Panc1 (cell line): ENCODE measurements around the gene UMOD. TPM values are rescaled to one million over a fixed set of nuclear protein-coding genes. Genes with fewer than 3 reads are reported as not detected.
"Not testable (repeated sequence)": the region's sequence is repeated elsewhere in the genome, so short reads cannot be mapped to it uniquely, and the experiment has no call there.

ENCODE experiments used
- ATAC-seq: fragments of 200-7000 bp; cut with Tn5 transposase; 2 replicates; pipeline ENCODE4 v1.9.1; 2020; ENCODE audit warnings: mild to moderate bottlenecking, moderate library complexity
- BruUV-seq: library from RNA; stranded (reverse); fragments of 400-500 nt; replicated peaks from 2 replicates; lab custom pipeline; 2021; lab: Mats Ljungman, UMichigan
- CTCF ChIA-PET: fragments of 300-600 bp; sonication (Branson Sonifier 250); formaldehyde crosslinking; loops from one replicate; lab custom pipeline; 2022; ENCODE audit warnings: antibody characterized with exemption; lab: Charles Lee
- POLR2A ChIA-PET: fragments of 300-600 bp; sonication (Branson Sonifier 250); formaldehyde crosslinking; loops from one replicate; lab custom pipeline; 2022; ENCODE audit warnings: antibody characterized with exemption; lab: Charles Lee
- DNase-seq: peaks from one replicate; pipeline ENCODE4 v3.0.0-alpha.2; 2010; ENCODE audit warnings: low read depth, low spot score
- H3K27ac ChIP-seq: 2 replicates; pipeline ENCODE4 v1.5.1; 2011; ENCODE audit warnings: mild to moderate bottlenecking, low read length, inconsistent platforms
- H3K27me3 ChIP-seq: fragments of 200-500 bp; sonication (Bioruptor generic); 2 replicates; pipeline ENCODE4 v1.6.0; 2014; ENCODE audit warnings: low read length, inconsistent platforms; ENCODE audit not compliant: control insufficient read depth, insufficient read depth
- H3K36me3 ChIP-seq: fragments of 200-500 bp; sonication (Bioruptor generic); 2 replicates; pipeline ENCODE4 v1.5.1; 2014; ENCODE audit warnings: inconsistent platforms, mild to moderate bottlenecking, low read length, moderate library complexity; ENCODE audit not compliant: control insufficient read depth, insufficient read depth
- H3K4me1 ChIP-seq: 2 replicates; pipeline ENCODE4 v1.5.1; 2011; ENCODE audit warnings: inconsistent platforms, mild to moderate bottlenecking, low read length, moderate library complexity; ENCODE audit not compliant: control insufficient read depth, insufficient read depth
- H3K4me3 ChIP-seq, 2 experiments: 2 replicates each; pipeline ENCODE4 v1.5.1; 2011 to 2012; ENCODE audit warnings: low read depth in 2 of 2, low read length in 2 of 2, mild to moderate bottlenecking in 2 of 2, inconsistent platforms in 1 of 2, moderate library complexity in 1 of 2
- H3K9me3 ChIP-seq: fragments of 200-500 bp; sonication (Bioruptor generic); 2 replicates; pipeline ENCODE4 v1.5.1; 2014; ENCODE audit warnings: low read depth, mild to moderate bottlenecking, inconsistent platforms, low read length, moderate library complexity; ENCODE audit not compliant: control insufficient read depth, insufficient read depth
- POLR2AphosphoS5 ChIP-seq: IDR thresholded peaks from 2 replicates; pipeline ENCODE4 v1.6.1; 2012; ENCODE audit warnings: mild to moderate bottlenecking, low read depth, low read length, moderate library complexity
- SIN3A ChIP-seq: IDR thresholded peaks from 2 replicates; pipeline ENCODE4 v1.6.1; 2012; ENCODE audit warnings: low read depth, mild to moderate bottlenecking, low read length, moderate library complexity, borderline replicate concordance; ENCODE audit not compliant: insufficient read depth
- TCF7L2 ChIP-seq: IDR thresholded peaks from 2 replicates; pipeline ENCODE4 v1.6.1; 2011; ENCODE audit warnings: mild to moderate bottlenecking, low read depth, low read length, inconsistent platforms
- in situ Hi-C: cut with HindIII; loops from 2 replicates; pipeline ENCODE4 v1.10.0; 2016; ENCODE audit warnings: low sequenced_read_pairs, low pct_unique_long_range_greater_than_20kb
- intact Hi-C: fragments of 100-400 bp; cut with micrococcal nuclease; formaldehyde crosslinking; loops from one replicate; pipeline ENCODE4 v1.10.0; 2022; ENCODE audit not compliant: unreplicated experiment
- total RNA-seq: library from RNA; stranded (reverse); gene quantifications from one replicate; pipeline ENCODE4 v1.2.1, GENCODE V29; 2021; ENCODE audit not compliant: unreplicated experiment
- TF ChIP-seq, protein P1 (sequence below), 2 experiments: IDR thresholded peaks; 2 replicates each; pipeline ENCODE4 v1.6.1; 2011 to 2012; ENCODE audit warnings: low read depth in 2 of 2, control low read depth in 1 of 2, low read length in 1 of 2, mild to moderate bottlenecking in 1 of 2, moderate library complexity in 1 of 2; ENCODE audit not compliant: insufficient read depth in 1 of 2
- TF ChIP-seq, protein P2 (sequence below): fragments of 450-650 bp; IDR thresholded peaks from 2 replicates; pipeline ENCODE4 v1.5.1; 2017; ENCODE audit warnings: mild to moderate bottlenecking

Gene UMOD
- total RNA-seq, 1 experiment from 2014 or later = not detected

DNA sequence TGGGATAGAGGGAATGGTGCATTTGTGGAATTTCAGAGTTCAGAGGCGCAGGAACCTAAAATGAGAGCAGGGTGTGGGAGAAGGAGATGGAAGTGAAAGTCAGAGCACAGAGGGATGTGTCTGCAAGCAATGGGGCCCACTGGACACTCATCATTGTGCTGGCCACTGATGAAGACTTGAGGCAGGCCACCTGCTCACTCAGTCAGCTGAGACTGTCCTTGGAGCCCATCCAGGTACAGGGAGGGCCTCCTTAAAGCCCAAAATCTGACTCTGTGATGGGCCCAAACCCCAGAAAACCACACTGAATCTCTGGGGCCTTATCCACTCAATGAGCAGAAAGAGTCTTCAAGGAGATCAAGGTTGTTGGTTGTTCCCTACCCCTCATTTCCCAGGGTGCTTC is 30.8 kb downstream of the UMOD start:
- Histone ChIP-seq H3K4me3 (no peak overlapping the region), H3K27me3 (peaks cover 17% of the 10 kb centered on the region), H3K27ac (no peak overlapping the region), H3K36me3 (no peaks in the 10 kb centered on the region), H3K4me1 (no peaks in the 10 kb centered on the region), H3K9me3 (no peaks in the 10 kb centered on the region)
- BruUV-seq = no TSS peak
- TF ChIP-seq TCF7L2 = no peak
- TF ChIP-seq POLR2AphosphoS5 = no peak
- TF ChIP-seq SIN3A = no peak
- TF ChIP-seq, protein P1, sequence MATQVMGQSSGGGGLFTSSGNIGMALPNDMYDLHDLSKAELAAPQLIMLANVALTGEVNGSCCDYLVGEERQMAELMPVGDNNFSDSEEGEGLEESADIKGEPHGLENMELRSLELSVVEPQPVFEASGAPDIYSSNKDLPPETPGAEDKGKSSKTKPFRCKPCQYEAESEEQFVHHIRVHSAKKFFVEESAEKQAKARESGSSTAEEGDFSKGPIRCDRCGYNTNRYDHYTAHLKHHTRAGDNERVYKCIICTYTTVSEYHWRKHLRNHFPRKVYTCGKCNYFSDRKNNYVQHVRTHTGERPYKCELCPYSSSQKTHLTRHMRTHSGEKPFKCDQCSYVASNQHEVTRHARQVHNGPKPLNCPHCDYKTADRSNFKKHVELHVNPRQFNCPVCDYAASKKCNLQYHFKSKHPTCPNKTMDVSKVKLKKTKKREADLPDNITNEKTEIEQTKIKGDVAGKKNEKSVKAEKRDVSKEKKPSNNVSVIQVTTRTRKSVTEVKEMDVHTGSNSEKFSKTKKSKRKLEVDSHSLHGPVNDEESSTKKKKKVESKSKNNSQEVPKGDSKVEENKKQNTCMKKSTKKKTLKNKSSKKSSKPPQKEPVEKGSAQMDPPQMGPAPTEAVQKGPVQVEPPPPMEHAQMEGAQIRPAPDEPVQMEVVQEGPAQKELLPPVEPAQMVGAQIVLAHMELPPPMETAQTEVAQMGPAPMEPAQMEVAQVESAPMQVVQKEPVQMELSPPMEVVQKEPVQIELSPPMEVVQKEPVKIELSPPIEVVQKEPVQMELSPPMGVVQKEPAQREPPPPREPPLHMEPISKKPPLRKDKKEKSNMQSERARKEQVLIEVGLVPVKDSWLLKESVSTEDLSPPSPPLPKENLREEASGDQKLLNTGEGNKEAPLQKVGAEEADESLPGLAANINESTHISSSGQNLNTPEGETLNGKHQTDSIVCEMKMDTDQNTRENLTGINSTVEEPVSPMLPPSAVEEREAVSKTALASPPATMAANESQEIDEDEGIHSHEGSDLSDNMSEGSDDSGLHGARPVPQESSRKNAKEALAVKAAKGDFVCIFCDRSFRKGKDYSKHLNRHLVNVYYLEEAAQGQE (IDR thresholded peaks at IDR 0.05; ENCODE audit: insufficient read depth in 1 of 2, low read depth in 2 of 2, low read length in 1 of 2) = no peak
- TF ChIP-seq, protein P2, sequence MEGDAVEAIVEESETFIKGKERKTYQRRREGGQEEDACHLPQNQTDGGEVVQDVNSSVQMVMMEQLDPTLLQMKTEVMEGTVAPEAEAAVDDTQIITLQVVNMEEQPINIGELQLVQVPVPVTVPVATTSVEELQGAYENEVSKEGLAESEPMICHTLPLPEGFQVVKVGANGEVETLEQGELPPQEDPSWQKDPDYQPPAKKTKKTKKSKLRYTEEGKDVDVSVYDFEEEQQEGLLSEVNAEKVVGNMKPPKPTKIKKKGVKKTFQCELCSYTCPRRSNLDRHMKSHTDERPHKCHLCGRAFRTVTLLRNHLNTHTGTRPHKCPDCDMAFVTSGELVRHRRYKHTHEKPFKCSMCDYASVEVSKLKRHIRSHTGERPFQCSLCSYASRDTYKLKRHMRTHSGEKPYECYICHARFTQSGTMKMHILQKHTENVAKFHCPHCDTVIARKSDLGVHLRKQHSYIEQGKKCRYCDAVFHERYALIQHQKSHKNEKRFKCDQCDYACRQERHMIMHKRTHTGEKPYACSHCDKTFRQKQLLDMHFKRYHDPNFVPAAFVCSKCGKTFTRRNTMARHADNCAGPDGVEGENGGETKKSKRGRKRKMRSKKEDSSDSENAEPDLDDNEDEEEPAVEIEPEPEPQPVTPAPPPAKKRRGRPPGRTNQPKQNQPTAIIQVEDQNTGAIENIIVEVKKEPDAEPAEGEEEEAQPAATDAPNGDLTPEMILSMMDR = no peak
- CTCF ChIA-PET = no interaction called here
- no peak for DNase-seq
- intact Hi-C loops = no loop called here
- in situ Hi-C loops = no loop called here
- POLR2A ChIA-PET = no interaction called here
- no peak for ATAC-seq

DNA sequence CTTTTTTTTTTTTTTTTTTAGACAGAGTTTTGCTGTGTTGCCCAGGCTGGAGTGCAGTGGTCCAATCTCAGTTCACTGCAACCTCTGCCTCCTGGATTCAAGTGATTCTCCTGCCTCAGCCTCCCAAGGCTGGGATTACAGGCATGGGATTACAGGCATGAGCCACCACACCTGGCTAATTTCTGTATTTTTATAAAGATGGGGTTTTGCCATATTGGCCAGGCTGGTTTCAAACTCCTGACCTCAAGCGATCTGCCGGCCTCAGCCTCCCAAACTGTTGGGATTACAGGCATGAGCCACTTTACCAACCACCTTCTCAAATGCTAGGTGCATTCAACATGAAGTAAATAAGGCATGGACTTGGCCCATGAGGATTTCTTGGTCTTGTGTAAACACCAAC is 31.5 kb downstream of the UMOD start:
- H3K27me3 ChIP-seq = peaks cover 15% of the 10 kb centered on the region
- H3K27ac ChIP-seq, CTCF ChIA-PET, H3K4me1 ChIP-seq, DNase-seq, ATAC-seq, intact Hi-C loops, H3K36me3 ChIP-seq, H3K9me3 ChIP-seq, in situ Hi-C loops, POLR2A ChIA-PET, BruUV-seq, H3K4me3 ChIP-seq: not testable (repeated sequence)

DNA sequence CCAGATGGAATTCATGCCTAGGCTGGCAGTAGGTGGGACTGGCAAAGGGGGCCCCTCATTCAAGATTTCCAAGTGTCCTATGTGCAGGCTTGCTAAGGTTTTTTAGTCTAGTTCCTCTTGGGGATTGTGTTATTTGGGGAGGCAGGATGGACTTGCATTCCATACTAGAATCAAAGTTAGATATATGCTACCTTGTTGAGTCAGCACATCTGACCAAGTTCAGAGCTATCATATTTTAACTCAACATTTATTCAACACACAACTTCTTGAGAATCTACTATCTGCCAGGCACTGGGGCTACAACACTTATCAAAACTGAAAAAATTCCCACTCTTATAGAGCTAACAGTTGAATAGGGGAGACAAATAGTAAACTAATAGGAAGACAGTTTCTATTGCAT is 31.9 kb downstream of the UMOD start:
- Histone ChIP-seq H3K36me3 (no peaks in the 10 kb centered on the region), H3K27me3 (peaks cover 12% of the 10 kb centered on the region), H3K9me3 (no peaks in the 10 kb centered on the region), H3K27ac (no peak overlapping the region), H3K4me3 (no peak overlapping the region), H3K4me1 (no peaks in the 10 kb centered on the region)
- TF ChIP-seq SIN3A = no peak
- TF ChIP-seq, protein P1 (IDR thresholded peaks at IDR 0.05; ENCODE audit: insufficient read depth in 1 of 2, low read depth in 2 of 2, low read length in 1 of 2) = no peak
- TF ChIP-seq TCF7L2 = no peak
- no peak for TF ChIP-seq POLR2AphosphoS5
- TF ChIP-seq, protein P2 = no peak
- intact Hi-C loops (no loop called here), in situ Hi-C loops (no loop called here)
- ChIA-PET POLR2A (no interaction called here), CTCF (no interaction called here)
- ATAC-seq (no peak), DNase-seq (no peak)
- BruUV-seq = no TSS peak
